Cardiac fibroblast (primary cell): ENCODE results near the gene ATXN7.

Source experiments
- DNase-seq, 2 donors: peaks; one replicate each; pipeline versions ENCODE4 v3.0.0 to v3.0.0-alpha.2; 2010; ENCODE audit warnings: low read depth in 2 of 2
- H3K4me3 ChIP-seq, 2 donors: replicated peaks in 1 of 2; 1 replicate in 1 of 2; 2 replicates in 1 of 2; pipeline ENCODE4 v1.5.1; 2011; ENCODE audit warnings: low read depth in 2 of 2, low read length in 2 of 2, mild to moderate bottlenecking in 2 of 2, moderate library complexity in 1 of 2
- CTCF ChIP-seq: IDR thresholded peaks from one replicate; pipeline ENCODE4 v1.5.1; 2011; ENCODE audit warnings: low read depth, mild to moderate bottlenecking, low read length, inconsistent platforms

ATXN7 gene

GRCh38 chr3:64019271-64019670, 155.6 kb downstream of the ATXN7 start:
- no peak for TF ChIP-seq CTCF
- H3K4me3 ChIP-seq = no peak overlapping the region
- DNase-seq = no peak

- H3K4me3 ChIP-seq = no peak overlapping the region
- no peak for DNase-seq
- TF ChIP-seq CTCF = no peak
These were observed 156.2 kb downstream of the ATXN7 start for GRCh38 chr3:64019879-64020278.

- TF ChIP-seq CTCF = peak; percentile 11
- DNase-seq = no peak
- peak overlapping the region; percentile 89 to 96 for H3K4me3 ChIP-seq
These were observed 158.3 kb downstream of the ATXN7 start for GRCh38 chr3:64021922-64022321.

- no peak for TF ChIP-seq CTCF
- peak in 1 of 2 donors; percentile 23 for DNase-seq
- peak overlapping the region; percentile 89 to 96 for H3K4me3 ChIP-seq
These were observed 159.0 kb downstream of the ATXN7 start for GRCh38 chr3:64022451-64023186.

GRCh38 chr3:64023187-64023860, 159.7 kb downstream of the ATXN7 start, which contains the start of gene PSMD6:
PSMD6 (minus strand) TSS chr3:64023494; CDS start chr3:64023419, 75 bp downstream.
- peak within 1 kb of the TSS; percentile 89 to 96 for H3K4me3 ChIP-seq
- DNase-seq = peak; percentile 85 to 86
- peak; percentile 98 for TF ChIP-seq CTCF

GRCh38 chr3:64023861-64024223, 160.2 kb downstream of the ATXN7 start:
- TF ChIP-seq CTCF = no peak
- no peak overlapping the region for H3K4me3 ChIP-seq
- DNase-seq = peak in 1 of 2 donors; percentile 27
